GM12801 (cell line): ENCODE results near the gene SUFU.

Experiments used
- CTCF ChIP-seq: IDR thresholded peaks from one replicate; pipeline ENCODE4 v1.5.1; 2011; ENCODE audit warnings: control low read depth; ENCODE audit not compliant: insufficient read length; ENCODE audit errors: extremely low read depth

SUFU gene

GRCh38 chr10:102595897-102596296, 92.1 kb downstream of the SUFU start:
- no peak for TF ChIP-seq CTCF

DNA sequence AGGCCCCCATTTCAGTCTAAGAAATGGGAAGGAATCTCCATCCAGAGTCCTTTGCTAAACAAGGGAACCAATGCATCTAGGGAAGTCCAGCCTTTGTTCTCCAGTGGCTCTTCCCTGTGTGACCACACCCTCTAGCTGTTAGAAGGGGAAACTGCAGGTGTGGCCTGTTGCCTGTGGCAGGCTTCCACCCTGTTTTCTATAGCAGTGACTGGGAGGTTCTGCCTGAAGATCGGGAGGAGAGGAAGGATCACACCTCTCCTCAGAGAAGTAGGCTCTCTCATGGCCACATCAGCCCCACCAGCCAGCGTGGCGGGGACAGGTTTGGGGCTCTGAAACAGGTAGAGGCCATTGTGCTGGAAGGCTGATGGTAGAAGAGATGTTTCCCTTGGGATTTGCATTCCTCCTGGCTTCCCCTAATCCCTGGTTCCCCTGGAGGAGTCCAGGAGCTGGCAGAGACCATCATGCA, 92.8 kb downstream of the SUFU start:
- peak; percentile 3 for TF ChIP-seq CTCF

DNA sequence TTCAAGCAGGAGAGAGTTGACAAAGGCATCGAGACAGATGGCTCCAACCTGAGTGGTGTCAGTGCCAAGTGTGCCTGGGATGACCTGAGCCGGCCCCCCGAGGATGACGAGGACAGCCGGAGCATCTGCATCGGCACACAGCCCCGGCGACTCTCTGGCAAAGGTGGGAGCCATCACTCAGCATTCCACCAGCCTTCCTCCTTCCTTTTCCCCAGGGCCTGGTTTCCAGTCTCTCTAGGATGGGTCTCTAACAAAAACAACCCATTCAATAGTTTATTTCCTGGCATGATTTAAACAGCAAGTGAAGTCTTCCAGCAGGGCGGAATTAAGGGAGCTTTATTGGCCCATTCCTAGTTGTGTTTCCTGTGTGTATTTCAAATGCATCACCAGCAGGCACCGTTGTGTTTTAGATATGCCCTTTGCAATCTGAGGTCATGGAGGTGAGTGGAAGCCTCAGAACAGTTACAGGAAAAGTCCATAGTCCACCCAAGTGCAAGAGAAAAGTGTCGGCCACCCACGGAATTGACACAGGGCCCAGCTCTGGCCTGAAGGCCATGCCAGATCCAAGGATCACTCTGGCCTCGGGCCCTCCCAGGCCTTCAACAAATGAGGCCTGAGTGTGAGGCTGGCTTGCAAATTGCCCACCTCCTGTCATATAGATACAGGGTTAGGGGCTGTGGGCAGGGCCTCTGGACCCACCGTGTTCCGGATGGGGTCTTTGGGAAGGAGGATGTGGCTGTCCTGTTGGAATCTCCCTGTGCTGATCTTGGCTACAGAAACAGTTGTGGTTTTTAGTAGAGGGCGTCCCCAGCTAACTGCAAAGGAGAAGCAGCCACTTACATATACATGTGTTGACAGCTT, 93.6 kb downstream of the SUFU start:
- no peak for TF ChIP-seq CTCF

GRCh38 chr10:102598243-102598642, 94.5 kb downstream of the SUFU start:
- TF ChIP-seq CTCF: no peak

GRCh38 chr10:102599565-102600327, 96.0 kb downstream of the SUFU start:
- TF ChIP-seq CTCF: no peak

- TF ChIP-seq CTCF: no peak
Measured at GRCh38 chr10:102600816-102601215, 97.0 kb downstream of the SUFU start.

DNA sequence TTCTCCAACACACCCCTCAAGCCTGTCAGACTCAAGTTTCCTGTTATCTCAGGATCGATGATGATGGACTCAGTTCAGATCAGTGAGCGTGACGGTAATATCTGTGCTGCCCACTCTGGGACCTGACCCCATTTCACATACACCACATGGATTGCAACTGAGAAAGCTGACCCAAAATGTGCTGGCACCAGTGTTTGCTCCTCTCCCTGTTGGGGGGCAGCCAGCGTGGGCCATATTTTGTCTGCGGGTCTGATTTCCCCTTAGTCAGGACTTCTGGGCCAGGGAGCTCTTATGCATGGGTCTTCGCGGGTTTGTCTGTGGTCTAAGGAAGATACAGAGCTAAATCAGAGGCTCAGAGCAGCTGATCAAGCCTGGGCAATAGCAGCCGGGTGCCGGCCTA, 97.9 kb downstream of the SUFU start:
- no peak for TF ChIP-seq CTCF
